ENCODE results near the gene OSBP2.

Gene OSBP2

GRCh38 chr22:30785527-30785926 lies 90.9 kb downstream of the OSBP2 start:
- H3K9me3 ChIP-seq (ENCODE audit: insufficient read depth, low read depth, low read length) = no peaks in the 10 kb centered on the region
- no peak overlapping the region for H3K9ac ChIP-seq (ENCODE audit: low read depth, low read length)
- no peaks in the 10 kb centered on the region for H3K36me3 ChIP-seq (ENCODE audit: insufficient read depth, low read length)
- 100% methylated on average over 2 of the region's 2 CpGs for WGBS
- H3K27me3 ChIP-seq (ENCODE audit: insufficient read depth, low read length) = no peaks in the 10 kb centered on the region
- H3K4me3 ChIP-seq (ENCODE audit: low read length) = no peak overlapping the region
- no peak overlapping the region for H3K27ac ChIP-seq (ENCODE audit: low read depth, low read length)
- no peaks in the 10 kb centered on the region for H3K4me1 ChIP-seq (ENCODE audit: insufficient read depth, low read length)

GRCh38 chr22:30790366-30790765 lies 95.7 kb downstream of the OSBP2 start:
- H3K27ac ChIP-seq (ENCODE audit: low read depth, low read length) = no peak overlapping the region
- H3K4me1 ChIP-seq (ENCODE audit: insufficient read depth, low read length) = no peaks in the 10 kb centered on the region
- H3K9ac ChIP-seq (ENCODE audit: low read depth, low read length) = no peak overlapping the region
- H3K27me3 ChIP-seq (ENCODE audit: insufficient read depth, low read length) = no peaks in the 10 kb centered on the region
- H3K4me3 ChIP-seq (ENCODE audit: low read length) = no peak overlapping the region
- no peaks in the 10 kb centered on the region for H3K36me3 ChIP-seq (ENCODE audit: insufficient read depth, low read length)
- 96% methylated on average over 2 of the region's 2 CpGs for WGBS
- H3K9me3 ChIP-seq (ENCODE audit: insufficient read depth, low read depth, low read length) = no peaks in the 10 kb centered on the region

DNA sequence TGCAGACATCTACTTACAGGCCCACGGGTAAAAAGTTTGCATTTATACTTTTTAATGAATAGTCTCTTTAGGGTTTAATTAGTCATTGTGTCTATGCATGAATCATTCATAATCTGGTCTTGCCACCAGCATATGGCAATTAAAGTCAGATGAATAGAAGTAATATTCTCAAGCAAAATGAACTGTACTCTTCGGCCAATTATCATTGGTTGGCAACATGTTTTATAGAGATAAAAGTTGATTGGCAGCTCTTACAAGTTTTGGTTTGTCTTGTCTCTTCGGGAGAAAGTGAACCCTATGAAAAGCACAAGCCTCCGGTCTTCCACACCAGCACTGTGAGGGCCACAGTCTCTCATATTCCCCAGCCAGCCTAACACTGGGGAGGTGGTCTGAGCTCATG lies 97.8 kb downstream of the OSBP2 start:
- Histone ChIP-seq H3K9me3 (ENCODE audit: insufficient read depth, low read depth, low read length) (no peaks in the 10 kb centered on the region), H3K4me3 (ENCODE audit: low read length) (no peak overlapping the region), H3K27me3 (ENCODE audit: insufficient read depth, low read length) (no peaks in the 10 kb centered on the region), H3K9ac (ENCODE audit: low read depth, low read length) (no peak overlapping the region), H3K27ac (ENCODE audit: low read depth, low read length) (no peak overlapping the region), H3K4me1 (ENCODE audit: insufficient read depth, low read length) (no peaks in the 10 kb centered on the region), H3K36me3 (ENCODE audit: insufficient read depth, low read length) (no peaks in the 10 kb centered on the region)
- 89% methylated on average over 4 of the region's 4 CpGs for WGBS

DNA sequence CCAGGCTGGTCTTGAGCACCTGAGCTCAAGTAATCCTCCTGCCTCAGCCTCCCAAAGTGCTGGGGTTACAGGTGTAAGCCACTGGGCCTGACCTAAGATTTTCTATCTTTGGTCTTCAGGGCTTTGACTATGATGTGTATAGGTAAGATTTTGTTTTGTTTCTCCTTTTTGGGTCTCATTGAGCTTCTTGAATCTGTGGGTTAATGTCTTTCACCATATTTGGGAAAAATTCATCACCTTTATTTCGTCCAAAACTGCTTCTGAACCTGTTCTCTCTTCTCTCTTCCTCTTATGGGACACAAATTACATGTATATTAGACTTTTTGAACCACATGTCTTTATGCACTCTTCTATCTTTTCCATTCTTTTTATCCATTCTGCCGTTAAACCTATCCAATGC lies 100.4 kb downstream of the OSBP2 start:
- no peaks in the 10 kb centered on the region for H3K27me3 ChIP-seq (ENCODE audit: insufficient read depth, low read length)

DNA sequence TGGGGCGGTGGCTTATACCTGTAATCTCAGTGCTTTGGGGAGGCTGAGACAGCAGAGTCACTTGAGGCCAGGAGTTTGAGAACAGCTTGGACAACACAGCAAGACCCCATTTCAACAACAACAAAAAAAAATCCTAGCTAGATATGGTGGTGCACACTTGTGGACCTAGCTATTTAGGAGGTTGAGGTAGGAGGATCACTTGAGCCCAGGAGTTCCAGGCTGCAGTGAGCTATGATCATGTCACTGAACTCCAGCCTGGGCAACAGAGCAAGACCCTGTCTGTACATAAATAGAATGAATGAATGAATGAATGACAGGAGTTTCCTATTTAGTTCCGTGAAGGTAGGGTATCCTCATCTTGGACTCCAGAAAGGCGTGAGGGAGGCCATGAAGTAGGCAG lies 107.0 kb downstream of the OSBP2 start:
- H3K4me1 ChIP-seq (ENCODE audit: insufficient read depth, low read length) = peaks cover 16% of the 10 kb centered on the region; the same call in 1 of the 2 replicates
- no peaks in the 10 kb centered on the region for H3K36me3 ChIP-seq (ENCODE audit: insufficient read depth, low read length)
- H3K9ac ChIP-seq (ENCODE audit: low read depth, low read length) = no peak overlapping the region
- WGBS = 92% methylated on average over 3 of the region's 3 CpGs
- no peak overlapping the region for H3K4me3 ChIP-seq (ENCODE audit: low read length)
- no peak overlapping the region for H3K27ac ChIP-seq (ENCODE audit: low read depth, low read length)
- H3K9me3 ChIP-seq (ENCODE audit: insufficient read depth, low read depth, low read length) = no peaks in the 10 kb centered on the region
- H3K27me3 ChIP-seq (ENCODE audit: insufficient read depth, low read length) = peaks cover 38% of the 10 kb centered on the region

More for the DNA sequence above, 100.4 kb downstream of the OSBP2 start:
- 84% methylated on average over 2 of the region's 2 CpGs for WGBS
- no peak overlapping the region for H3K9ac ChIP-seq (ENCODE audit: low read depth, low read length)
- no peaks in the 10 kb centered on the region for H3K36me3 ChIP-seq (ENCODE audit: insufficient read depth, low read length)
- no peaks in the 10 kb centered on the region for H3K4me1 ChIP-seq (ENCODE audit: insufficient read depth, low read length)
- H3K27ac ChIP-seq (ENCODE audit: low read depth, low read length) = no peak overlapping the region
- no peaks in the 10 kb centered on the region for H3K9me3 ChIP-seq (ENCODE audit: insufficient read depth, low read depth, low read length)
- H3K4me3 ChIP-seq (ENCODE audit: low read length) = no peak overlapping the region

- no peak overlapping the region for H3K9ac ChIP-seq (ENCODE audit: low read depth, low read length)
- H3K4me1 ChIP-seq (ENCODE audit: insufficient read depth, low read length) = peaks cover 21% of the 10 kb centered on the region
- H3K9me3 ChIP-seq (ENCODE audit: insufficient read depth, low read depth, low read length) = no peaks in the 10 kb centered on the region
- H3K36me3 ChIP-seq (ENCODE audit: insufficient read depth, low read length) = no peaks in the 10 kb centered on the region
- H3K27ac ChIP-seq (ENCODE audit: low read depth, low read length) = no peak overlapping the region
- WGBS = 2% methylated on average over 85 of the region's 85 CpGs
- peaks cover 38% of the 10 kb centered on the region for H3K27me3 ChIP-seq (ENCODE audit: insufficient read depth, low read length)
- peak overlapping the region; percentile 53 for H3K4me3 ChIP-seq (ENCODE audit: low read length)
Measured at GRCh38 chr22:30802202-30803166, 107.8 kb downstream of the OSBP2 start.

GRCh38 chr22:30803679-30804078 lies 109.0 kb downstream of the OSBP2 start:
- Histone ChIP-seq H3K36me3 (ENCODE audit: insufficient read depth, low read length) (no peaks in the 10 kb centered on the region), H3K4me3 (ENCODE audit: low read length) (peak overlapping the region; percentile 42), H3K27ac (ENCODE audit: low read depth, low read length) (no peak overlapping the region), H3K9me3 (ENCODE audit: insufficient read depth, low read depth, low read length) (no peaks in the 10 kb centered on the region), H3K9ac (ENCODE audit: low read depth, low read length) (no peak overlapping the region), H3K27me3 (ENCODE audit: insufficient read depth, low read length) (peaks cover 38% of the 10 kb centered on the region), H3K4me1 (ENCODE audit: insufficient read depth, low read length) (peaks cover 21% of the 10 kb centered on the region)
- WGBS = 87% methylated on average over 5 of the region's 5 CpGs

DNA sequence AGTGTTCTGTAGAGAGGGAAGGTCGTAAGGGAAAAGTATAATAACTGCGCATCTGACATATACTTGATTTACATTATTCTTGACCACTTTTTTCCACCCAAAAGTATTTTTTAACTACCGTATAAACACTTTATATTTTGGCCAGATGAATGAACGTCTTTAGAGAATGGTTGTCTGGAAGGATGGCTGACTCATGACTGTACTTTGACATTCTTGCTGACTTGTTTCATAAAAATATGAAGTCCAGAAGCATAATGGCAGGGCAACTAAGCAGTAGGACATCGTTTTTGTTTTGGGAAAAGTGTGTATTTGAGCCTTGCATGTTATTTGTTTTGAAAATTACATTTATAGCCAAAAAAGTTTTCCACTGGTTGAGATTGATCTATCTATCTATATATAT lies 110.0 kb downstream of the OSBP2 start:
- Histone ChIP-seq H3K9me3 (ENCODE audit: insufficient read depth, low read depth, low read length) (no peaks in the 10 kb centered on the region), H3K9ac (ENCODE audit: low read depth, low read length) (no peak overlapping the region), H3K36me3 (ENCODE audit: insufficient read depth, low read length) (no peaks in the 10 kb centered on the region), H3K4me3 (ENCODE audit: low read length) (no peak overlapping the region), H3K27ac (ENCODE audit: low read depth, low read length) (no peak overlapping the region), H3K4me1 (ENCODE audit: insufficient read depth, low read length) (peaks cover 21% of the 10 kb centered on the region), H3K27me3 (ENCODE audit: insufficient read depth, low read length) (peaks cover 38% of the 10 kb centered on the region)
- WGBS = 90% methylated on average over 5 of the region's 5 CpGs

DNA sequence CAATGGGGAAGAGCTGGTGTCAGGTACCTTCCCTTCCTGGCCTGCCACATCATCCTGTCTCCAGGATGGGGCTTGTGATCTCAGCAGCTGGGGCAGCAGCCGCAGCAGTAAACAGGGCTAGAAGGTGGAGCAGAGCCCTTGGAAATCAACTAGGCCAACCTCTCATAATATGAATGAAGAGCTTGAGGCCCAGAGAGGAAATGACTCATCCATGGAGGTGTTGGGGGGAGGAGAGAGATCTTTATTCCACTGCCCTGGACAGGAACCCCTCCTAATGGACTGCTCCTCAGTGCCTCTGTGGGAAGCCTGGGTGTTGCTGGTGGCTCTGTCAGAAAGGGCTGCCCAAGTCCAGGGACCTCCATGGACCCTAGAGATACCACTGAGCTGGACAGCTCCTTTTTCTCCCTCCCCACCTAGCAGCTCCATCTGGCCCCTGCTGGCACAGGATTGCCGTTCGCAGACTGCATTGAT lies 111.8 kb downstream of the OSBP2 start:
- 41% methylated on average over 3 of the region's 3 CpGs for WGBS
- Histone ChIP-seq H3K4me3 (ENCODE audit: low read length) (no peak overlapping the region), H3K9ac (ENCODE audit: low read depth, low read length) (no peak overlapping the region), H3K9me3 (ENCODE audit: insufficient read depth, low read depth, low read length) (no peaks in the 10 kb centered on the region), H3K27ac (ENCODE audit: low read depth, low read length) (no peak overlapping the region), H3K4me1 (ENCODE audit: insufficient read depth, low read length) (peaks cover 21% of the 10 kb centered on the region), H3K36me3 (ENCODE audit: insufficient read depth, low read length) (no peaks in the 10 kb centered on the region), H3K27me3 (ENCODE audit: insufficient read depth, low read length) (peaks cover 29% of the 10 kb centered on the region)

GRCh38 chr22:30809086-30809485 lies 114.4 kb downstream of the OSBP2 start:
- Histone ChIP-seq H3K27ac (ENCODE audit: low read depth, low read length) (no peak overlapping the region), H3K36me3 (ENCODE audit: insufficient read depth, low read length) (no peaks in the 10 kb centered on the region), H3K4me1 (ENCODE audit: insufficient read depth, low read length) (peaks cover 14% of the 10 kb centered on the region), H3K9ac (ENCODE audit: low read depth, low read length) (no peak overlapping the region), H3K27me3 (ENCODE audit: insufficient read depth, low read length) (peaks cover 5% of the 10 kb centered on the region), H3K4me3 (ENCODE audit: low read length) (no peak overlapping the region), H3K9me3 (ENCODE audit: insufficient read depth, low read depth, low read length) (no peaks in the 10 kb centered on the region)
- 96% methylated on average over 4 of the region's 4 CpGs for WGBS

DNA sequence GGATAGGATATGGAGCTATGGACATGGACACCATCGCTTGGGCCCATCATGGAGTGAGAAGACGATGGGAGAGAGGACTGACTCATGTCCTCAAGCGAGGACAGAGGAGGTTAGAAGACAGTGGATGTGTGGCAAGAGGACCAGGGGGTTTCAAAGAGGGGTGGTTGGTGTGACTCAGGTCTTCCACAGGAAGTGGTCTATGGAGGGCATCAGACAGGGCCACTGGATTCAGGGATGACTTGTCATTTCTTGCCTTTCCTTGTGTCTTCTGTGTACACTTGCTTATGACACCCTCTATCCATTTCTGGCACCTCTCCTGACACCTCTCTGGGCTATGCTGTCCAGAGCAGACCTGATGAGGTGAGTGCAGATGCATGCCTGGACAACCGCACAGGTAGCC lies 115.4 kb downstream of the OSBP2 start:
- H3K4me1 ChIP-seq (ENCODE audit: insufficient read depth, low read length) = peaks cover 14% of the 10 kb centered on the region

More for the DNA sequence above, 115.4 kb downstream of the OSBP2 start:
- WGBS = 93% methylated on average over 4 of the region's 4 CpGs
- no peaks in the 10 kb centered on the region for H3K9me3 ChIP-seq (ENCODE audit: insufficient read depth, low read depth, low read length)
- no peaks in the 10 kb centered on the region for H3K36me3 ChIP-seq (ENCODE audit: insufficient read depth, low read length)
- no peak overlapping the region for H3K27ac ChIP-seq (ENCODE audit: low read depth, low read length)
- H3K27me3 ChIP-seq (ENCODE audit: insufficient read depth, low read length) = no peaks in the 10 kb centered on the region; the same call in 1 of the 2 replicates
- H3K4me3 ChIP-seq (ENCODE audit: low read length) = no peak overlapping the region
- no peak overlapping the region for H3K9ac ChIP-seq (ENCODE audit: low read depth, low read length)

Measured in HUES64 (cell line).